SH-SY5Y (cell line): ENCODE results near the gene RIPOR3.

Source experiments
- GATA2 ChIP-seq: IDR thresholded peaks from 2 replicates; pipeline ENCODE4 v1.6.1; 2011; ENCODE audit warnings: mild to moderate bottlenecking, low read depth, low read length
- GATA3 ChIP-seq: IDR thresholded peaks from 2 replicates; pipeline ENCODE4 v1.6.1; 2011; ENCODE audit warnings: low read depth, mild to moderate bottlenecking, low read length, moderate library complexity

GRCh38 chr20:50600281-50600895, 91.0 kb downstream of the RIPOR3 start:
- no peak for TF ChIP-seq GATA3
- TF ChIP-seq GATA2, result no peak
